CD8-positive, alpha-beta memory T cell (primary cell): ENCODE data around the gene SMAD5. TPM values are rescaled to one million over a fixed set of nuclear protein-coding genes. Genes with fewer than 3 reads are reported as not detected.

Experiments used
- CTCF ChIA-PET: fragments of 350-600 bp; sonication (Branson Sonifier 250); formaldehyde crosslinking; loops from one replicate; lab custom pipeline; 2021; ENCODE audit warnings: antibody characterized with exemption; lab: Charles Lee
- POLR2A ChIA-PET: fragments of 350-600 bp; sonication (Branson Sonifier 250); formaldehyde crosslinking; loops from one replicate; lab custom pipeline; 2021; ENCODE audit warnings: antibody characterized with exemption; lab: Charles Lee
- DNase-seq, 5 donors: peaks; one replicate each; pipeline versions ENCODE4 v3.0.0 to v3.0.0-alpha.2; 2020 to 2022; ENCODE audit warnings: mixed read lengths in 1 of 5
- H3K27ac ChIP-seq: one replicate; pipeline ENCODE4 v1.7.0; 2013; ENCODE audit warnings: low read depth, mild to moderate bottlenecking, low read length, moderate library complexity
- H3K27me3 ChIP-seq: 2 replicates; pipeline ENCODE4 v1.7.0; 2013; ENCODE audit warnings: low read length, mild to moderate bottlenecking; ENCODE audit not compliant: insufficient read depth, poor library complexity, severe bottlenecking
- H3K36me3 ChIP-seq: 2 replicates; pipeline ENCODE4 v1.7.0; 2013; ENCODE audit warnings: mild to moderate bottlenecking, low read length, moderate library complexity; ENCODE audit not compliant: insufficient read depth
- H3K4me1 ChIP-seq: 2 replicates; pipeline ENCODE4 v1.7.0; 2013; ENCODE audit warnings: mild to moderate bottlenecking, low read length, moderate library complexity; ENCODE audit not compliant: insufficient read depth
- H3K4me3 ChIP-seq: 2 replicates; pipeline ENCODE4 v1.7.0; 2013; ENCODE audit warnings: mild to moderate bottlenecking, low read length
- H3K9me3 ChIP-seq: 2 replicates; pipeline ENCODE4 v1.7.0; 2013; ENCODE audit warnings: mild to moderate bottlenecking, low read length
- H3K27ac Mint-ChIP-seq, 8 donors: one replicate each; pipeline ENCODE4 v1.8.0; 2020 to 2021; ENCODE audit warnings: mixed read lengths in 8 of 8, mild to moderate bottlenecking in 6 of 8, inconsistent platforms in 3 of 8, moderate library complexity in 3 of 8
- H3K27me3 Mint-ChIP-seq, 2 donors: one replicate each; pipeline ENCODE4 v1.8.0; 2020 to 2021; ENCODE audit warnings: mixed read lengths in 2 of 2, mild to moderate bottlenecking in 1 of 2, moderate library complexity in 1 of 2
- H3K36me3 Mint-ChIP-seq, 3 donors: one replicate each; pipeline ENCODE4 v1.8.0; 2020 to 2021; ENCODE audit warnings: mixed read lengths in 3 of 3, inconsistent platforms in 1 of 3, mild to moderate bottlenecking in 1 of 3
- H3K4me1 Mint-ChIP-seq, 3 donors: one replicate each; pipeline ENCODE4 v1.8.0; 2020 to 2021; ENCODE audit warnings: mixed read lengths in 3 of 3, inconsistent platforms in 1 of 3, mild to moderate bottlenecking in 1 of 3
- H3K4me3 Mint-ChIP-seq, 7 donors: one replicate each; pipeline ENCODE4 v1.8.0; 2020 to 2021; ENCODE audit warnings: mixed read lengths in 7 of 7, mild to moderate bottlenecking in 6 of 7, moderate library complexity in 4 of 7, inconsistent platforms in 2 of 7
- H3K9me3 Mint-ChIP-seq, 5 donors: one replicate each; pipeline ENCODE4 v1.8.0; 2020 to 2022; ENCODE audit warnings: mixed read lengths in 5 of 5, mild to moderate bottlenecking in 3 of 5, moderate library complexity in 2 of 5, inconsistent platforms in 1 of 5
- polyA plus RNA-seq: library from polyadenylated mRNA; unstranded; fragments of 300-500 nt; fragmentation: Illumina TruSeq; gene quantifications from one replicate; pipeline ENCODE4 v1.2.3, GENCODE V29; 2021
- total RNA-seq, 2 experiments: library from RNA; stranded (reverse); gene quantifications; one replicate each; pipeline ENCODE4 v1.2.3, GENCODE V29; 2021

SMAD5 gene
- total and polyA plus RNA-seq, 3 experiments from 2014 or later = 21.8 to 22.7 (median 21.9) TPM

DNA sequence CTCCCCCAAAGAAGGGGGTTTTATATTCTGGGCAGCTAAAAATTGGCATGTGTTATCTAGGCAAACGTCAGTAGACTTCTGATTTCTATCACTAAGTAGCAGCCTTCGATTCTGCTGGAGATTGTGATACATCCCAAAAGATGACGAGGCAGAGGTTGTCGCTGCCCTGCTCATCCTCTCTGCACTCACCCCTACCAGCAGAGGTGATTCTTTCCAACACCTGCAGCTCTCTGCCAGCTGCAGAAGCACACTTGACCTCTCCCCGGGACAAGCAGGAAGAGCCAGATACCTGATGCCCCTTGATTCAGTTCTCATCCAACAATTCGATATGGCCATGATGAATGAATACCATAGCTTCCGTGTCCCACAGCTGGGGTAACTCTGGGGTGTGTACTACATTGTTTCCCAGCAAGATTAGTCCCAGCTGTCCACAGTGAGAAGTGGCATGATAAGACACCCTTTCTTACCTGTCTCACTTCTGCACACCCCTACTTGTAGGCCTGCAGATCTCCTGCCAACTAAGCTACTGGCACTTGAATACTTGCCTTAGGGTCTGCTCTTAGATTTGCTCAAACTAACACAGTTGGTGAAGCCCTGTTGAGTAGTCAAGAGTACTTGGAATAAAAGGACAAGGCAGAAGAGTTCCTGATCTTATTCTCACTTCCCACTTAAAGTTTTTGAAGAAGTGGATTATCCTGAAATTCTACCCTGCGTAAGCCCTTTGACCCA lies 37.6 kb upstream of the SMAD5 start:
- Mint-ChIP-seq H3K9me3 (no peaks in the 10 kb centered on the region), H3K4me3 (no peak overlapping the region), H3K27ac (no peak overlapping the region), H3K4me1 (no peaks in the 10 kb centered on the region), H3K36me3 (no peaks in the 10 kb centered on the region), H3K27me3 (peaks cover 10 to 20% of the 10 kb centered on the region in 2 donors)
- no peaks in the 10 kb centered on the region for H3K9me3 ChIP-seq
- H3K4me3 ChIP-seq = no peak overlapping the region
- H3K27me3 ChIP-seq = no peaks in the 10 kb centered on the region
- DNase-seq = no peak
- CTCF ChIA-PET = no interaction called here
- H3K27ac ChIP-seq = no peak overlapping the region
- no peaks in the 10 kb centered on the region for H3K4me1 ChIP-seq
- POLR2A ChIA-PET = no interaction called here
- H3K36me3 ChIP-seq = no peaks in the 10 kb centered on the region

GRCh38 chr5:136098176-136098575 lies 34.5 kb upstream of the SMAD5 start:
- H3K27me3 Mint-ChIP-seq = peaks cover 10 to 20% of the 10 kb centered on the region in 2 donors
- Histone ChIP-seq H3K4me1 (no peaks in the 10 kb centered on the region), H3K27me3 (no peaks in the 10 kb centered on the region), H3K36me3 (no peaks in the 10 kb centered on the region), H3K27ac (no peak overlapping the region), H3K4me3 (no peak overlapping the region), H3K9me3 (no peaks in the 10 kb centered on the region)
- H3K36me3 Mint-ChIP-seq = no peaks in the 10 kb centered on the region
- CTCF ChIA-PET = interaction anchor here (1.0 kb wide), 1 partner anchor 16 kb away, joined by 3 read pairs; no protein-coding TSS in a partner anchor
- POLR2A ChIA-PET = no interaction called here
- H3K9me3 Mint-ChIP-seq = no peaks in the 10 kb centered on the region
- no peak overlapping the region for H3K27ac Mint-ChIP-seq
- no peaks in the 10 kb centered on the region for H3K4me1 Mint-ChIP-seq
- no peak overlapping the region for H3K4me3 Mint-ChIP-seq
- DNase-seq = no peak

DNA sequence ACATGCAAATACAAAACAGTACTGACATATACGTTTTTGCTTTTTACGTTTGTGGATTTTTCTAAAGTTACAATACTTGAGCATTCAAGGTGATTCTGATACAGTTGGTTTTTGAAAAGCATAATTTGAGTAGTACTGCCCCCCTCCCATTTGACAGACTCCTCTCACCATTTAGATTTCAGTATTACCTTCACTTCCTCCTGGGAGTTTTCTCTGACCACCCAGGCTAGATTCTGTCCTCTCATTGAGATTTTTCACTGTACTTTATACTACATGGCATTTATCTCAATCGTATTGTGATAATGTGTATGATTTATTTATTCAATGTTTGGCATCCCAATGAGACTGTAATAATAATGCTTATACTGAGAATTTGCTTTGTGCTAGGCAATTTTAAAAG lies 32.8 kb upstream of the SMAD5 start:
- POLR2A ChIA-PET = no interaction called here
- Histone ChIP-seq H3K4me3 (no peak overlapping the region), H3K27me3 (no peaks in the 10 kb centered on the region), H3K9me3 (no peaks in the 10 kb centered on the region), H3K4me1 (no peaks in the 10 kb centered on the region), H3K36me3 (no peaks in the 10 kb centered on the region), H3K27ac (no peak overlapping the region)
- Mint-ChIP-seq H3K4me3 (no peak overlapping the region), H3K27ac (no peak overlapping the region), H3K36me3 (no peaks in the 10 kb centered on the region), H3K27me3 (peaks cover 12 to 15% of the 10 kb centered on the region in 2 donors), H3K9me3 (no peaks in the 10 kb centered on the region), H3K4me1 (no peaks in the 10 kb centered on the region)
- DNase-seq = no peak
- CTCF ChIA-PET = no interaction called here

GRCh38 chr5:136101884-136102283 lies 30.8 kb upstream of the SMAD5 start:
- Mint-ChIP-seq H3K9me3 (no peaks in the 10 kb centered on the region), H3K4me1 (no peaks in the 10 kb centered on the region), H3K36me3 (no peaks in the 10 kb centered on the region), H3K4me3 (no peak overlapping the region), H3K27ac (no peak overlapping the region), H3K27me3 (peaks cover 0 to 9% of the 10 kb centered on the region in 2 donors)
- ChIA-PET CTCF (no interaction called here), POLR2A (no interaction called here)
- Histone ChIP-seq H3K27ac (no peak overlapping the region), H3K4me1 (no peaks in the 10 kb centered on the region), H3K4me3 (no peak overlapping the region), H3K27me3 (no peaks in the 10 kb centered on the region), H3K9me3 (no peaks in the 10 kb centered on the region), H3K36me3 (no peaks in the 10 kb centered on the region)
- no peak for DNase-seq

DNA sequence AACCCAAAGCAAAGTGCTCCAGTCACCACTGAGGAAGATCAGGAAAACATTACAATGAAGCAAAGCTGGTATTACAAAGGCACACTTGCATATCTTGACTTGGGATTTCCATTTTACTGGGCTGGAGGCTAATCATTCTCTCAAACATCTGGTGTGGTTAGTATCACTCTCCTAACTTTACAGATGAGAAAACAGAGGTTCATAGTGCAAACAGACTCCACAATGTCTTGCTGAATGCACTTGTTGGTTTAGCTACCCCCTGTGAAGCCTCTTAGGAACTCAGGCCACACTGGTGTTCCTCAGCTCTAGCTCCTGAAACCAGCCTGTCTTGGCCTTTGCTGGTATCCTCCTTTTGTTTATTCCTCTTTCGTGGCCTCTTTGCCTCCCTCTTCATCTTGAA lies 29.5 kb upstream of the SMAD5 start:
- Histone ChIP-seq H3K9me3 (no peaks in the 10 kb centered on the region), H3K36me3 (no peaks in the 10 kb centered on the region), H3K27me3 (no peaks in the 10 kb centered on the region), H3K4me1 (no peaks in the 10 kb centered on the region), H3K4me3 (no peak overlapping the region), H3K27ac (no peak overlapping the region)
- Mint-ChIP-seq H3K4me3 (no peak overlapping the region), H3K36me3 (no peaks in the 10 kb centered on the region), H3K4me1 (no peaks in the 10 kb centered on the region), H3K9me3 (no peaks in the 10 kb centered on the region), H3K27ac (no peak overlapping the region), H3K27me3 (peaks cover 4 to 10% of the 10 kb centered on the region in 2 donors)
- no peak for DNase-seq
- ChIA-PET POLR2A (no interaction called here), CTCF (no interaction called here)

DNA sequence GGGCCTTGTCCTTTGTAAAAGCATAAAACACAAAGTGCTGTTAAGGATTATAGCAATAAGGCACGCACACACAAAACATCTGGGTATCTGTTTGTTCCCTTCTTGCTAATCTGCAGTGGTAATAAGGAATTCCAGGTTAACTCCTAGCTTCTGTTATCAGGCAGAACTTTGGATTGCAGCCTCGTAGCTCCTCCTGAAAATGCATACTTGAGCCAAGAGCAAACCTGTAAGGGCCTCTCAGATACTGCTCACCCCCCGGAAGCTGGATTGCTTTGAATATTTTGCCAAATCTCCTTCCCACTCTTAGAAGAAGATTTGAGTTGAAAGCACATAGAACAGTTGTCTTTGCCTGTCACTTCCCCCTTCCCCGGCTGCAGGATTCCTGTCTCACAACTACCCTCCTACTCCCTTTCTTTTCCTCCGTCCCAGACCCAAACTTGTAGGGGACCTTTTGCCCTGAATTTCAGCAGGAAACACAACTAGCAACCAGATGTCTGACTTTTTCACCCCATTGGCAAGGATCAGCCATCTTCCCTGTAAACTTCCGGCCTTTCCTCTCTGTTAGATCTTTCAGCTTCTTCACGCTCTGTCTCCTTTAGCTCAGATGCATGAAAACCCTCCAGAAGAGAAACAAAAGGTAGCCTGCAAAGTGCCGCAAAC lies 28.2 kb upstream of the SMAD5 start:
- Histone ChIP-seq H3K4me1 (no peaks in the 10 kb centered on the region), H3K9me3 (no peaks in the 10 kb centered on the region), H3K27me3 (no peaks in the 10 kb centered on the region), H3K4me3 (no peak overlapping the region), H3K27ac (no peak overlapping the region), H3K36me3 (no peaks in the 10 kb centered on the region)
- H3K4me3 Mint-ChIP-seq = no peak overlapping the region
- DNase-seq = no peak
- no peak overlapping the region for H3K27ac Mint-ChIP-seq
- no peaks in the 10 kb centered on the region for H3K9me3 Mint-ChIP-seq
- H3K36me3 Mint-ChIP-seq = no peaks in the 10 kb centered on the region
- peaks cover 4 to 10% of the 10 kb centered on the region in 2 donors for H3K27me3 Mint-ChIP-seq
- CTCF ChIA-PET = no interaction called here
- POLR2A ChIA-PET = no interaction called here
- H3K4me1 Mint-ChIP-seq = no peaks in the 10 kb centered on the region

DNA sequence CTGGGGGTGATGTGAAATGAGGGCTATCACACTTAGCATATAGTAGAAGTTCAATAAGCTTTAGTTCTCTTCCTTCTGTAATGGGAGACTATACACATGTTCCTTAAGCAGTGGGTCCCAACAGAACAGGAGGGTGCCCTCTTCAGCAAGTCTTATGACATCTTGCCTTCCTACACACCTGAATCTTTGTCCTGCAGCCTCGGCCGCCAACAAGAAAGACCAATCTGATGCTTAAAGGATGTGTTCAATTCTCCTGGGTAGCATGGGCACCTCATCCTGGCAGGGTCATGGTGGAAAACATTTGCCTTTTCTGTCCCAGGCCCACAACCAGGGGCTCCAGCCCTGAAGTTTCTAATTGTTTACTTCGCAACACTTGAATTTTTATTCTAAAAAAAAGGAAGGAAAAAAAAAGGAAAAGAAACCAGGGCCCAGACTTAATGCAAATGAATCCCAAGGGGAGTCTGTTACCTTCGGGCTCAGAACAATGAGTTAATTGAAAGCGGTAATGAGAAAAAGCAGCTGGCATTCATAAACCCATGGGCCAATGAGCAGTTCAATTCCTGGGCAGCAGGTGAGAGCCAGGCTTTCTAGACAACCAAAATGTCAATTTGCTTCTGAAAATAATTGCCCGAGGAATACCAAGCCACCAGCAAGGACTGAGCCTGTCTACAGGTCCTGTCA lies 26.2 kb upstream of the SMAD5 start:
- Histone ChIP-seq H3K4me3 (no peak overlapping the region), H3K36me3 (no peaks in the 10 kb centered on the region), H3K4me1 (no peaks in the 10 kb centered on the region), H3K9me3 (no peaks in the 10 kb centered on the region), H3K27ac (no peak overlapping the region), H3K27me3 (no peaks in the 10 kb centered on the region)
- Mint-ChIP-seq H3K4me1 (peaks cover 0 to 5% (median 2%) of the 10 kb centered on the region in 3 donors), H3K27ac (peak overlapping the region in 1 of 8 donors; percentile 55), H3K4me3 (no peak overlapping the region), H3K9me3 (no peaks in the 10 kb centered on the region), H3K27me3 (peaks cover 4 to 10% of the 10 kb centered on the region in 2 donors), H3K36me3 (no peaks in the 10 kb centered on the region)
- POLR2A ChIA-PET = no interaction called here
- no peak for DNase-seq
- CTCF ChIA-PET = no interaction called here

- Histone ChIP-seq H3K4me1 (no peaks in the 10 kb centered on the region), H3K9me3 (no peaks in the 10 kb centered on the region), H3K4me3 (no peak overlapping the region), H3K27ac (no peak overlapping the region), H3K27me3 (no peaks in the 10 kb centered on the region), H3K36me3 (no peaks in the 10 kb centered on the region)
- CTCF ChIA-PET = no interaction called here
- H3K27me3 Mint-ChIP-seq = peaks cover 4 to 15% of the 10 kb centered on the region in 2 donors
- no peak overlapping the region for H3K4me3 Mint-ChIP-seq
- POLR2A ChIA-PET = no interaction called here
- no peak overlapping the region for H3K27ac Mint-ChIP-seq
- no peaks in the 10 kb centered on the region for H3K9me3 Mint-ChIP-seq
- DNase-seq = no peak
- peaks cover 0 to 5% (median 2%) of the 10 kb centered on the region in 3 donors for H3K4me1 Mint-ChIP-seq
- H3K36me3 Mint-ChIP-seq = no peaks in the 10 kb centered on the region
These were observed 24.4 kb upstream of the SMAD5 start for GRCh38 chr5:136108180-136108611.
